ENCODE results near the gene ALLC. TPM values are rescaled to one million over a fixed set of nuclear protein-coding genes. Genes with fewer than 3 reads are reported as not detected.

Gene ALLC
- total RNA-seq, 4 donors from 2014 or later: not detected

- 82% methylated on average over 1 of the region's 1 CpG for WGBS
- no peaks in the 10 kb centered on the region for H3K36me3 ChIP-seq
- H3K27me3 ChIP-seq: no peaks in the 10 kb centered on the region
- no peak for TF ChIP-seq POLR2A (IDR thresholded peaks at IDR 0.05; ENCODE audit: low read depth)
- no peak for TF ChIP-seq CTCF (IDR thresholded peaks at IDR 0.05)
- no peak for TF ChIP-seq POLR2AphosphoS5 (IDR thresholded peaks at IDR 0.05)
- no peak for TF ChIP-seq EP300 (IDR thresholded peaks at IDR 0.05)
- DNase-seq (ENCODE audit: extremely low spot score): no peak
- peaks cover 0 to 11% (median 0%) of the 10 kb centered on the region in 4 donors for H3K9me3 ChIP-seq
- intact Hi-C loops (cut with DNase I): no loop called here
- no peak overlapping the region for H3K27ac ChIP-seq (replicated peaks in 1 of 4)
- no peak overlapping the region for H3K4me3 ChIP-seq
- H3K4me1 ChIP-seq: peaks cover 4 to 11% (median 9%) of the 10 kb centered on the region in 4 donors
Observed at GRCh38 chr2:3622967-3623366, 35.0 kb upstream of the ALLC start.

- DNase-seq (ENCODE audit: extremely low spot score): no peak
- Histone ChIP-seq H3K36me3 (no peaks in the 10 kb centered on the region), H3K4me3 (no peak overlapping the region), H3K9me3 (peaks cover 0 to 11% (median 0%) of the 10 kb centered on the region in 4 donors), H3K27ac (replicated peaks in 1 of 4) (no peak overlapping the region), H3K27me3 (no peaks in the 10 kb centered on the region), H3K4me1 (peaks cover 11 to 19% (median 15%) of the 10 kb centered on the region in 4 donors)
- intact Hi-C loops (cut with DNase I): no loop called here
- WGBS: 77% methylated on average over 4 of the region's 4 CpGs
- TF ChIP-seq POLR2A (IDR thresholded peaks at IDR 0.05; ENCODE audit: low read depth) (no peak), EP300 (IDR thresholded peaks at IDR 0.05) (no peak), POLR2AphosphoS5 (IDR thresholded peaks at IDR 0.05) (no peak), CTCF (IDR thresholded peaks at IDR 0.05) (no peak)
Observed at GRCh38 chr2:3624059-3624794, 33.8 kb upstream of the ALLC start.

- H3K27me3 ChIP-seq: no peaks in the 10 kb centered on the region
- H3K4me3 ChIP-seq: no peak overlapping the region
- H3K4me1 ChIP-seq: peaks cover 11 to 26% (median 21%) of the 10 kb centered on the region in 4 donors
- no peak overlapping the region for H3K27ac ChIP-seq (replicated peaks in 1 of 4)
- H3K36me3 ChIP-seq: no peaks in the 10 kb centered on the region
- 91% methylated on average over 8 of the region's 8 CpGs for WGBS
- TF ChIP-seq EP300 (IDR thresholded peaks at IDR 0.05) (no peak), POLR2AphosphoS5 (IDR thresholded peaks at IDR 0.05) (no peak)
- DNase-seq (ENCODE audit: extremely low spot score): no peak
- intact Hi-C loops (cut with DNase I): no loop called here
- H3K9me3 ChIP-seq: peaks cover 0 to 11% (median 0%) of the 10 kb centered on the region in 4 donors
Observed at GRCh38 chr2:3625186-3625585, 32.8 kb upstream of the ALLC start.

- H3K4me1 ChIP-seq: peaks cover 11 to 27% (median 24%) of the 10 kb centered on the region in 4 donors
- H3K4me3 ChIP-seq: no peak overlapping the region
- 59% methylated on average over 12 of the region's 12 CpGs for WGBS
- no peaks in the 10 kb centered on the region for H3K27me3 ChIP-seq
- peak overlapping the region; percentile 13 to 67 (median 42) for H3K27ac ChIP-seq (replicated peaks in 1 of 4)
- TF ChIP-seq EP300 (IDR thresholded peaks at IDR 0.05) (no peak), POLR2A (IDR thresholded peaks at IDR 0.05; ENCODE audit: low read depth) (no peak), POLR2AphosphoS5 (IDR thresholded peaks at IDR 0.05) (peak in 1 of 2 donors; percentile 36)
- no peak for DNase-seq (ENCODE audit: extremely low spot score)
- intact Hi-C loops (cut with DNase I): no loop called here
- peaks cover 0 to 11% (median 0%) of the 10 kb centered on the region in 4 donors for H3K9me3 ChIP-seq
- H3K36me3 ChIP-seq: no peaks in the 10 kb centered on the region
Observed at GRCh38 chr2:3626118-3626811, 31.7 kb upstream of the ALLC start.

GRCh38 chr2:3626812-3627499, 31.0 kb upstream of the ALLC start:
- no peaks in the 10 kb centered on the region for H3K36me3 ChIP-seq
- H3K27ac ChIP-seq (replicated peaks in 1 of 4): peak overlapping the region; percentile 13 to 67 (median 36)
- intact Hi-C loops (cut with DNase I): no loop called here
- TF ChIP-seq EP300 (IDR thresholded peaks at IDR 0.05): no peak
- TF ChIP-seq CTCF (IDR thresholded peaks at IDR 0.05): no peak
- no peak for TF ChIP-seq POLR2A (IDR thresholded peaks at IDR 0.05; ENCODE audit: low read depth)
- TF ChIP-seq POLR2AphosphoS5 (IDR thresholded peaks at IDR 0.05): no peak
- WGBS: 85% methylated on average over 24 of the region's 25 CpGs
- no peak overlapping the region for H3K4me3 ChIP-seq
- no peak for DNase-seq (ENCODE audit: extremely low spot score)
- H3K9me3 ChIP-seq: peaks cover 0 to 11% (median 0%) of the 10 kb centered on the region in 4 donors
- peaks cover 11 to 27% (median 26%) of the 10 kb centered on the region in 4 donors for H3K4me1 ChIP-seq
- H3K27me3 ChIP-seq: no peaks in the 10 kb centered on the region
